Activated T-helper 2 cell treated with anti-CD3 and anti-CD28 coated beads, Interferon-gamma antibody, Interleukin-2, Interleukin-4, amounts not matched to agents 10 μg/mL and 5 μg/mL and 100 μg/mL, durations not matched to agents 14 hours and 24 hours and 36 hours (primary cell): Measurements from ENCODE around the gene ZNF513. TPM values are rescaled to one million over a fixed set of nuclear protein-coding genes. Genes with fewer than 3 reads are reported as not detected.
"Not testable (repeated sequence)": the region's sequence is repeated elsewhere in the genome, so short reads cannot be mapped to it uniquely, and the experiment has no call there.

Experiments used
- DNase-seq: peaks from one replicate; pipeline ENCODE4 v3.0.0; 2021; ENCODE audit warnings: low spot score
- H3K27ac Mint-ChIP-seq: one replicate; pipeline ENCODE4 v1.8.0; 2021; ENCODE audit warnings: mixed read lengths
- H3K27me3 Mint-ChIP-seq: one replicate; pipeline ENCODE4 v1.8.0; 2021; ENCODE audit warnings: low read depth, mixed read lengths
- H3K36me3 Mint-ChIP-seq: one replicate; pipeline ENCODE4 v1.8.0; 2021; ENCODE audit warnings: low read depth, mixed read lengths
- H3K4me1 Mint-ChIP-seq: one replicate; pipeline ENCODE4 v1.8.0; 2021; ENCODE audit warnings: low read depth, mixed read lengths
- H3K4me3 Mint-ChIP-seq: one replicate; pipeline ENCODE4 v1.8.0; 2021; ENCODE audit warnings: low read depth, mild to moderate bottlenecking, moderate library complexity, mixed read lengths
- H3K9me3 Mint-ChIP-seq: one replicate; pipeline ENCODE4 v1.8.0; 2021; ENCODE audit warnings: mixed read lengths
- intact Hi-C: fragments of 100-400 bp; cut with micrococcal nuclease; formaldehyde crosslinking; loops from one replicate; pipeline ENCODE4 v1.15.1; 2023
- total RNA-seq: library from RNA; stranded (reverse); gene quantifications from 2 replicates; pipeline ENCODE4 v1.2.3, GENCODE V29; 2022

The ZNF513 gene
- total RNA-seq, 1 donor from 2014 or later, result 12.8 TPM

DNA sequence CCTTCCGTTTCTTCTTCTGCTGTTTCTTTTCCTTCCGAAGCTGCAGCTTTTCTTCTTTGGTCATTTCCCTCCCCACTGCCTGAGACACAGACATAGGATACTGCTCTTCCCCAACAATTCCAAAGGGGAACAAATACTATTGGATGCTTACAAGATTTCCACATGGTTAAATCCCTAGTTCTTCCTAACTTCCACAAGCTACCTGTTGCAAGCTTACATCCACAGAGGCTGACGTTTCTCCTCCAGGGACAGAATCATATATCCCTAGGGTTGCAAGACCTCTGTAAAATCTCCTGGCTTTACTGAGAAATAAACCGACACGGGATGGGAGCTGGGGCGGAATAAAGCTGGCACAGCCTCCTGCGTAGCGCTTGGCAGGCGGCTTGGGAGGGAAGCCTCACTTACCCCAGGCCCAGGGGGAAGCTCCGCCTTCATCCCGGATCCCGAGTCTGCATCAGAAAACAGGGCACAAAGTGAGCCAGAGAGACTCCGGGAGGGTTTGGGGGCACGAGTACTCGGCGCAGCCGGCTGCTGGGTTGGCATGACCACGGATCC lies 11.0 kb downstream of the ZNF513 start:
- intact Hi-C loops, result loop anchor here (1.0 to 5.0 kb wide), 8 partner anchors 11 to 287 kb away; partner anchors contain the start of genes ATRAID, GTF3C2, MPV17 and NRBP1
- DNase-seq, result no peak
- no peaks in the 10 kb centered on the region for H3K27me3 Mint-ChIP-seq
- H3K36me3 Mint-ChIP-seq, result peaks cover 74% of the 10 kb centered on the region
- H3K27ac Mint-ChIP-seq, result peak overlapping the region; percentile 82
- H3K9me3 Mint-ChIP-seq, result no peaks in the 10 kb centered on the region
- peaks cover 23% of the 10 kb centered on the region for H3K4me1 Mint-ChIP-seq
- peak overlapping the region; percentile 90 for H3K4me3 Mint-ChIP-seq

DNA sequence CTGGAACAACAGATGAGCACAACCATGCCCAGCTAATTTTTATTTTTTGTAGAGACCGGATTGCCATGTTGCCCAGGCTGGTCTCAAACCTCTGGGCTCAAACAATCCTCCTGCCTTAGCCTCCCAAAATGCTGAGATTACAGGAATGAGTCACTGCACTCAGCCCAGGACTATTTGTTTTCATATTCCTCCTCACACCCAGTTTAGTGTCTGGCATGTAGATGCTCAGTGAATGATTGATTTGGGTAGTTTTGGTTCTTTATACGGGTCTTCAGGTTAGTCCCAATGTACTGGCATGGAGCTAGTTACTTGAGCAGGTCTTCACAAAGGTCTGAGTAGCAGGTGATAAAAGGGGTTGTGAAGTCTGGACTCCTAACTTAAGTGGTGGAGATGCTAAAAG lies 16.6 kb downstream of the ZNF513 start:
- Mint-ChIP-seq H3K27ac (no peak overlapping the region), H3K4me1 (peaks cover 8% of the 10 kb centered on the region), H3K9me3 (no peaks in the 10 kb centered on the region), H3K4me3 (no peak overlapping the region), H3K36me3 (peaks cover 56% of the 10 kb centered on the region), H3K27me3 (no peaks in the 10 kb centered on the region)
- intact Hi-C loops, result no loop called here
- no peak for DNase-seq

DNA sequence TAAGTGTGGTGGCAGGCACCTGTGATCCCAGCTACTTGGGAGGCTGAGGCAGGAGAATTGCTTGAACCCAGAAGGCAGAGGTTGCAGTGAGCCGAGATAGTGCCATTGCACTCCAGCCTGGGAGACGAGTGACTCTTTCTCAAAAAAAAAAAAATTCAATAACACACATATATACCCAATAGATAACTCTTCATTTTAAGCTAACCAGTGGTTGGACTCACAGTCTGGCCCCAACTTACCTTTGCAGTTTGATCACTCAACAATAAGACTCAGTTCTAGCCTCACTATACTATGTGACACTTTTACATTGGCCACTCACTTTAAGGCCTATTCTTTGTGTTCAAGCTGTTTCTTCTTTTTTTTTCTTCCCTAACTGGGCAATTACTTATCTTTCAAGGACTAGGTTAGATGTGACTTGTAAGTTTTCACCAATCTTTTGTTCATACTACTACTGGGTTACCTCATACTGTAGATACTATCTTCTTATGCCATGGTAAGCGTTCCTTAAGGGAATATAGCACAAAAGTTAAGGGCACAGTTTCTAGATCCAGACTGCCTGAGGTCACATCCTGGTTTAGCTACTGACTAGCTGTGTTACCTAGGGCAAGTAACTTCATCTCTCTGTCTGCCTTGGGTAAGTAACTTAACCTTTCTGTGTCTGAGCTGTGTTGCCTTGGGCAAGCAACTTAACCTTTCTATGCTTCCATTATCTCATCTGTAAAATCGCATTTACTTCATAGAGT lies 17.7 kb downstream of the ZNF513 start:
- DNase-seq, result no peak
- Mint-ChIP-seq H3K4me1 (peaks cover 13% of the 10 kb centered on the region), H3K4me3 (no peak overlapping the region), H3K27me3 (no peaks in the 10 kb centered on the region), H3K9me3 (no peaks in the 10 kb centered on the region), H3K36me3 (peaks cover 54% of the 10 kb centered on the region), H3K27ac (no peak overlapping the region)
- intact Hi-C loops, result no loop called here

- intact Hi-C loops, result loop anchor here (1.0 to 2.0 kb wide), 6 partner anchors 14 to 282 kb away; partner anchors contain the start of genes CAD, EIF2B4, MPV17 and NRBP1
- H3K4me1 Mint-ChIP-seq, result peaks cover 31% of the 10 kb centered on the region
- H3K27ac Mint-ChIP-seq, result peak within 1 kb of the TSS; percentile 98
- H3K9me3 Mint-ChIP-seq, result no peaks in the 10 kb centered on the region
- DNase-seq, result peak; percentile 90
- H3K27me3 Mint-ChIP-seq, result no peaks in the 10 kb centered on the region
- H3K4me3 Mint-ChIP-seq, result peak within 1 kb of the TSS; percentile 100
- H3K36me3 Mint-ChIP-seq, result peaks cover 32% of the 10 kb centered on the region
Observed at GRCh38 chr2:27356382-27357181, 24.0 kb downstream of the ZNF513 start, which contains the start of gene GTF3C2. Gene GTF3C2 (minus strand): TSS chr2:27356764. CDS start chr2:27343554, 13,210 bp downstream.

GRCh38 chr2:27356056-27356381 lies 24.5 kb downstream of the ZNF513 start:
- Mint-ChIP-seq H3K4me3 (peak overlapping the region; percentile 100), H3K4me1 (peaks cover 33% of the 10 kb centered on the region), H3K27ac (peak overlapping the region; percentile 98), H3K36me3 (peaks cover 31% of the 10 kb centered on the region), H3K9me3 (no peaks in the 10 kb centered on the region), H3K27me3 (no peaks in the 10 kb centered on the region)
- no peak for DNase-seq
- intact Hi-C loops, result loop anchor here (1.0 to 2.0 kb wide), 6 partner anchors 14 to 283 kb away; partner anchors contain the start of genes CAD, EIF2B4, MPV17 and NRBP1

- Mint-ChIP-seq H3K4me1 (peaks cover 38% of the 10 kb centered on the region), H3K4me3 (peak overlapping the region; percentile 53), H3K36me3 (peaks cover 30% of the 10 kb centered on the region), H3K27ac (peak overlapping the region; percentile 13), H3K9me3 (no peaks in the 10 kb centered on the region), H3K27me3 (no peaks in the 10 kb centered on the region)
- no peak for DNase-seq
- intact Hi-C loops, result no loop called here
Observed at GRCh38 chr2:27354597-27354927, 26.0 kb downstream of the ZNF513 start.

DNA sequence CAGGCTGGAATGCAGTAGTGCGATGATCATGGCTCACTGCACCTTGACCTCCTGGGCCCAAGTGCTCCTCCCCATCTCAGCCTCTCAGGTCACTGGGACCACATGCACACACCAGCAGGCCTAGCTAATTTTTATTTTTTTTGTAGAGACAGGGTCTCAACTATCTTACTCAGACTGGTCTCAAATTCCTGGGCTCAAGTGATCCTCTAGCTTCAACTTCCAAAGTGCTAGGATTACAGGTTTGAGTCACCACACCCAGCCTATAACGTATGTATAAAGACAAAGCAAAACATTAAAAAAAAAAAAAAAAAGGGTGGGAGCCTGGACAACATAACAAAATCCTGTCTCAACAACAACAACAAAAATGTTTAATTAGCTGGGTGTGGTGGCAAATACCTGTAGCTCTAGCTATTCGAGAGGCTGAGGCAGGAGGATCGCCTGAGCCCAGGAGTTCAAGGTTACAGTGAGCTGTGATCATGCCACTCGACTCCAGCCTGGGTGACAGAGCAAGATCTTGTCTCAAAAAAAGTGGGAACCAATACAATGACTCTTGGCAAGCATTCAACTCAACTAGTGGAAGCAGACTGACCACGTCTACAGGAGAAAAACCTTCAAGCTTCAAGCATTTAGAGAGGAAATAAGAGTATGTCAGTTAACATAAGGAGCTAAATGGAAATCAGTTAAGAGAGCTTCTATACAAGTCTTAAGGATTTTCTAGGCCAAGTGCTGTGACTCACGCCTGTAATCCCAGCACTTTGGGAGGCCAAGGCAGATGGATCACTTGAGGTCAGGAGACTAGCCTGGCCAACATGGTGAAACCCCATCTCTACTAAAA lies 26.6 kb downstream of the ZNF513 start:
- DNase-seq, result no peak
- Mint-ChIP-seq H3K9me3 (no peaks in the 10 kb centered on the region), H3K27ac (peak overlapping the region; percentile 13), H3K4me3 (peak overlapping the region; percentile 53), H3K36me3 (peaks cover 33% of the 10 kb centered on the region), H3K27me3 (no peaks in the 10 kb centered on the region), H3K4me1 (peaks cover 38% of the 10 kb centered on the region)
- intact Hi-C loops, result no loop called here

DNA sequence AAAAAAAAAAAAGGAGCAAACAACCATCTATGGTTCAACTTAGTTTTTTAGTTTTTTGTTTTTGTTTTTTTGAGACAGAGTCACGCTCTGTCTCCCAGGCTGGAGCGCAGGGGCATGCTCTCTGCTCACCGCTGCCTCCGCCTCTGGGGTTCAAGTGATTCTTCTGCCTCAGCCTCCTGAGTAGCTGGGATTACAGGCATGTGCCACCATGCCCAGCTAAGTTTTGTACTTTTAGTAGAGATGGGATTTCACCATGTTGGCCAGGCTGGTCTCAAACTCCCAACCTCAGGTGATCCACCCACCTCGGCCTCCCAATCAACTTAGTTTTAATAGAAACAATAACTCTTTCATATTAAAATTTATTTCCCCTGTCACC lies 27.2 kb downstream of the ZNF513 start:
- Mint-ChIP-seq H3K4me1 (peaks cover 34% of the 10 kb centered on the region), H3K36me3 (peaks cover 29% of the 10 kb centered on the region)
- intact Hi-C loops, H3K9me3 Mint-ChIP-seq, H3K4me3 Mint-ChIP-seq, DNase-seq, H3K27me3 Mint-ChIP-seq, H3K27ac Mint-ChIP-seq: not testable (repeated sequence)

GRCh38 chr2:27351802-27352598 lies 28.5 kb downstream of the ZNF513 start:
- Mint-ChIP-seq H3K27me3 (no peaks in the 10 kb centered on the region), H3K4me1 (peaks cover 29% of the 10 kb centered on the region), H3K27ac (peak overlapping the region; percentile 9), H3K36me3 (peaks cover 29% of the 10 kb centered on the region), H3K4me3 (no peak overlapping the region), H3K9me3 (no peaks in the 10 kb centered on the region)
- no peak for DNase-seq
- intact Hi-C loops, result loop anchor here (1.0 kb wide), 2 partner anchors 18 to 286 kb away; partner anchors contain the start of genes EIF2B4 and SNX17

GRCh38 chr2:27350106-27350693 lies 30.3 kb downstream of the ZNF513 start:
- peaks cover 25% of the 10 kb centered on the region for H3K4me1 Mint-ChIP-seq
- intact Hi-C loops, result no loop called here
- no peaks in the 10 kb centered on the region for H3K9me3 Mint-ChIP-seq
- H3K27me3 Mint-ChIP-seq, result no peaks in the 10 kb centered on the region
- peaks cover 27% of the 10 kb centered on the region for H3K36me3 Mint-ChIP-seq
- no peak overlapping the region for H3K27ac Mint-ChIP-seq
- no peak overlapping the region for H3K4me3 Mint-ChIP-seq
- DNase-seq, result no peak

- Mint-ChIP-seq H3K4me3 (no peak overlapping the region), H3K27ac (no peak overlapping the region), H3K27me3 (no peaks in the 10 kb centered on the region), H3K4me1 (peaks cover 17% of the 10 kb centered on the region), H3K9me3 (no peaks in the 10 kb centered on the region), H3K36me3 (peaks cover 37% of the 10 kb centered on the region)
- intact Hi-C loops, result no loop called here
- no peak for DNase-seq
Observed at GRCh38 chr2:27347641-27348040, 32.9 kb downstream of the ZNF513 start.
